ENCODE data around the gene GRIP1. TPM values are rescaled to one million over a fixed set of nuclear protein-coding genes. Genes with fewer than 3 reads are reported as not detected.

Gene GRIP1
- total and polyA plus RNA-seq, 2 experiments from 2014 or later = 7.7 TPM

- Histone ChIP-seq H3K27ac (no peak overlapping the region), H3K79me2 (no peaks in the 10 kb centered on the region), H3K9me3 (ENCODE audit: low read depth) (no peaks in the 10 kb centered on the region), H3K36me3 (replicated peaks; ENCODE audit: insufficient read depth, low read depth) (no peaks in the 10 kb centered on the region), H3K4me3 (no peak overlapping the region), H2AFZ (no peak overlapping the region), H3K27me3 (no peaks in the 10 kb centered on the region), H3K4me2 (no peak overlapping the region), H3K4me1 (ENCODE audit: insufficient read depth) (no peaks in the 10 kb centered on the region), H3K9me2 (replicated peaks; ENCODE audit: insufficient read depth) (no peaks in the 10 kb centered on the region), H4K20me1 (ENCODE audit: insufficient read depth, poor library complexity, severe bottlenecking) (no peaks in the 10 kb centered on the region)
- WGBS (ENCODE audit: low lambda C conversion rate, missing lambda C conversion rate) = 62% methylated on average over 1 of the region's 1 CpG
- DNase-seq (ENCODE audit: low spot score) = no peak
- TF ChIP-seq EZH2phosphoT487 (IDR thresholded peaks at IDR 0.05; ENCODE audit: low read depth, severe bottlenecking, unreplicated experiment) (no peak), EZH2 (IDR thresholded peaks at IDR 0.05; ENCODE audit: borderline replicate concordance) (no peak), CTCF (IDR thresholded peaks at IDR 0.05; ENCODE audit: poor library complexity) (no peak)
Observed at GRCh38 chr12:66529934-66530333, 148.9 kb downstream of the GRIP1 start.

- DNase-seq (ENCODE audit: low spot score) = no peak
- Histone ChIP-seq H3K27me3 (no peaks in the 10 kb centered on the region), H2AFZ (no peak overlapping the region), H3K4me3 (no peak overlapping the region), H3K4me2 (no peak overlapping the region), H3K79me2 (no peaks in the 10 kb centered on the region), H4K20me1 (ENCODE audit: insufficient read depth, poor library complexity, severe bottlenecking) (no peaks in the 10 kb centered on the region), H3K9me2 (replicated peaks; ENCODE audit: insufficient read depth) (no peaks in the 10 kb centered on the region), H3K36me3 (replicated peaks; ENCODE audit: insufficient read depth, low read depth) (no peaks in the 10 kb centered on the region), H3K4me1 (ENCODE audit: insufficient read depth) (no peaks in the 10 kb centered on the region), H3K9me3 (ENCODE audit: low read depth) (no peaks in the 10 kb centered on the region), H3K27ac (no peak overlapping the region)
- no peak for TF ChIP-seq EZH2 (IDR thresholded peaks at IDR 0.05; ENCODE audit: borderline replicate concordance)
- no peak for TF ChIP-seq CTCF (IDR thresholded peaks at IDR 0.05; ENCODE audit: poor library complexity)
- TF ChIP-seq EZH2phosphoT487 (IDR thresholded peaks at IDR 0.05; ENCODE audit: low read depth, severe bottlenecking, unreplicated experiment) = no peak
- WGBS (ENCODE audit: low lambda C conversion rate, missing lambda C conversion rate) = 65% methylated on average over 4 of the region's 4 CpGs
Observed at GRCh38 chr12:66516561-66516960, 162.3 kb downstream of the GRIP1 start.

- no peak overlapping the region for H2AFZ ChIP-seq
- DNase-seq (ENCODE audit: low spot score) = no peak
- H3K36me3 ChIP-seq (replicated peaks; ENCODE audit: insufficient read depth, low read depth) = no peaks in the 10 kb centered on the region
- no peaks in the 10 kb centered on the region for H3K79me2 ChIP-seq
- no peak overlapping the region for H3K4me3 ChIP-seq
- no peaks in the 10 kb centered on the region for H3K27me3 ChIP-seq
- no peak overlapping the region for H3K27ac ChIP-seq
- no peaks in the 10 kb centered on the region for H3K9me2 ChIP-seq (replicated peaks; ENCODE audit: insufficient read depth)
- H4K20me1 ChIP-seq (ENCODE audit: insufficient read depth, poor library complexity, severe bottlenecking) = no peaks in the 10 kb centered on the region
- WGBS (ENCODE audit: low lambda C conversion rate, missing lambda C conversion rate) = 92% methylated on average over 2 of the region's 2 CpGs
- H3K9me3 ChIP-seq (ENCODE audit: low read depth) = no peaks in the 10 kb centered on the region
- H3K4me2 ChIP-seq = no peak overlapping the region
- H3K4me1 ChIP-seq (ENCODE audit: insufficient read depth) = no peaks in the 10 kb centered on the region
- TF ChIP-seq CTCF (IDR thresholded peaks at IDR 0.05; ENCODE audit: poor library complexity) (no peak), EZH2phosphoT487 (IDR thresholded peaks at IDR 0.05; ENCODE audit: low read depth, severe bottlenecking, unreplicated experiment) (no peak), EZH2 (IDR thresholded peaks at IDR 0.05; ENCODE audit: borderline replicate concordance) (no peak)
Observed at GRCh38 chr12:66516133-66516532, 162.7 kb downstream of the GRIP1 start.

- 46% methylated on average over 2 of the region's 2 CpGs for WGBS (ENCODE audit: low lambda C conversion rate, missing lambda C conversion rate)
- Histone ChIP-seq H3K4me2 (no peak overlapping the region), H3K79me2 (no peaks in the 10 kb centered on the region), H3K4me1 (ENCODE audit: insufficient read depth) (no peaks in the 10 kb centered on the region), H3K4me3 (no peak overlapping the region), H3K9me3 (ENCODE audit: low read depth) (no peaks in the 10 kb centered on the region), H3K27ac (no peak overlapping the region), H3K27me3 (no peaks in the 10 kb centered on the region), H3K9me2 (replicated peaks; ENCODE audit: insufficient read depth) (no peaks in the 10 kb centered on the region), H4K20me1 (ENCODE audit: insufficient read depth, poor library complexity, severe bottlenecking) (no peaks in the 10 kb centered on the region), H3K36me3 (replicated peaks; ENCODE audit: insufficient read depth, low read depth) (no peaks in the 10 kb centered on the region), H2AFZ (no peak overlapping the region)
- TF ChIP-seq EZH2phosphoT487 (IDR thresholded peaks at IDR 0.05; ENCODE audit: low read depth, severe bottlenecking, unreplicated experiment) (no peak), CTCF (IDR thresholded peaks at IDR 0.05; ENCODE audit: poor library complexity) (no peak), EZH2 (IDR thresholded peaks at IDR 0.05; ENCODE audit: borderline replicate concordance) (no peak)
- no peak for DNase-seq (ENCODE audit: low spot score)
Observed at GRCh38 chr12:66514581-66514980, 164.3 kb downstream of the GRIP1 start.

Data from hepatocyte (in vitro differentiated cells).